ENCODE measurements around the gene OR2A7.
"Not testable (repeated sequence)": the region's sequence is repeated elsewhere in the genome, so short reads cannot be mapped to it uniquely, and the experiment has no call there.

OR2A7 gene

GRCh38 chr7:144218581-144218980, 46.0 kb downstream of the OR2A7 start:
- H3K36me3 ChIP-seq (ENCODE audit: control insufficient read depth, insufficient read depth, low read length); H3K9ac ChIP-seq (ENCODE audit: low read depth, low read length); H3K4me3 ChIP-seq (ENCODE audit: low read depth, low read length); H3K4me1 ChIP-seq (ENCODE audit: control insufficient read depth, insufficient read depth, low read length); H3K9me3 ChIP-seq (ENCODE audit: control insufficient read depth, insufficient read depth, low read length); H3K27me3 ChIP-seq (ENCODE audit: control insufficient read depth, insufficient read depth, low read length); H3K27ac ChIP-seq (ENCODE audit: low read depth, low read length): not testable (repeated sequence)

GRCh38 chr7:144217200-144217599, 47.4 kb downstream of the OR2A7 start:
- not testable (repeated sequence) for H3K27ac ChIP-seq (ENCODE audit: low read depth, low read length); H3K27me3 ChIP-seq (ENCODE audit: control insufficient read depth, insufficient read depth, low read length); H3K9me3 ChIP-seq (ENCODE audit: control insufficient read depth, insufficient read depth, low read length); H3K9ac ChIP-seq (ENCODE audit: low read depth, low read length); H3K4me3 ChIP-seq (ENCODE audit: low read depth, low read length); H3K4me1 ChIP-seq (ENCODE audit: control insufficient read depth, insufficient read depth, low read length); H3K36me3 ChIP-seq (ENCODE audit: control insufficient read depth, insufficient read depth, low read length)
